ENCODE results near the gene SEMA7A. TPM values are rescaled to one million over a fixed set of nuclear protein-coding genes. Genes with fewer than 3 reads are reported as not detected.

SEMA7A gene
- polyA plus RNA-seq, 1 experiment: 22.7 TPM

- Histone ChIP-seq H3K4me3 (ENCODE audit: low read depth, low read length) (no peak overlapping the region), H3K36me3 (ENCODE audit: control insufficient read depth, insufficient read depth, low read length) (peaks cover 26% of the 10 kb centered on the region), H3K27me3 (ENCODE audit: control insufficient read depth, insufficient read depth, low read length) (no peaks in the 10 kb centered on the region)
- CTCF ChIA-PET: interaction anchor here (0.5 to 3.4 kb wide), 5 partner anchors 11 to 228 kb away, joined by 3 to 13 read pairs (median 5); no protein-coding TSS in a partner anchor
- POLR2A ChIA-PET: no interaction called here
- no peak for DNase-seq (ENCODE audit: low read depth)
- TF ChIP-seq CTCF (IDR thresholded peaks at IDR 0.05; ENCODE audit: insufficient read depth, low read depth, low read length): no peak
These were observed 16.0 kb upstream of the SEMA7A start for GRCh38 chr15:74449643-74450205.

DNA sequence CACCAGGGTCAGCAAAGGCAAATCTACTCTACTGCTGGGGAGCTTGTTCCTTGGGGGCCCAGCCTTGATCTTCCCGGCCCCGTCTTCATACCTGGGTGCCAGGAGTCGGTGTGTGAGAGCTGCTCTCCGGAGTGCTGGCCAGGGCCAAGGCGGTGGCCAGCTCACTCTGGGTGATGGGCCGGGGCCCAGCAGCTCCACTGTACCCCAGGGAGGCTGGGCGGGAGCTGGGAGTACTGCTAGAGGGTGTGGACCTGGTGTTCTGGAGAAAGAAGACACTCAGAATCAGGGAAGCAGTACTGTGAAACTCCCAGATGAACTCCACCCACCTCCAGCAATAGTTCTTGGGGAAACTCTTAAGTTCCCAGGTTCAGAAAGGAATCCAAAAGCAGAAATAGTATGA is 15.3 kb upstream of the SEMA7A start:
- no peak overlapping the region for H3K4me3 ChIP-seq (ENCODE audit: low read depth, low read length)
- ChIA-PET CTCF (interaction anchor here (1.1 to 3.4 kb wide), 4 partner anchors 10 to 183 kb away, joined by 3 to 13 read pairs (median 6); no protein-coding TSS in a partner anchor), POLR2A (no interaction called here)
- no peak for DNase-seq (ENCODE audit: low read depth)
- peaks cover 26% of the 10 kb centered on the region for H3K36me3 ChIP-seq (ENCODE audit: control insufficient read depth, insufficient read depth, low read length)
- TF ChIP-seq CTCF (IDR thresholded peaks at IDR 0.05; ENCODE audit: insufficient read depth, low read depth, low read length): no peak
- no peaks in the 10 kb centered on the region for H3K27me3 ChIP-seq (ENCODE audit: control insufficient read depth, insufficient read depth, low read length)

GRCh38 chr15:74445816-74446763 is 12.3 kb upstream of the SEMA7A start:
- ChIA-PET CTCF (interaction anchor here (0.8 to 3.5 kb wide), 3 partner anchors 64 to 70 kb away, joined by 3 to 17 read pairs (median 5); no protein-coding TSS in a partner anchor), POLR2A (no interaction called here)
- DNase-seq (ENCODE audit: low read depth): no peak
- TF ChIP-seq CTCF (IDR thresholded peaks at IDR 0.05; ENCODE audit: insufficient read depth, low read depth, low read length): no peak
- no peak overlapping the region for H3K4me3 ChIP-seq (ENCODE audit: low read depth, low read length)
- H3K36me3 ChIP-seq (ENCODE audit: control insufficient read depth, insufficient read depth, low read length): peaks cover 22% of the 10 kb centered on the region
- no peaks in the 10 kb centered on the region for H3K27me3 ChIP-seq (ENCODE audit: control insufficient read depth, insufficient read depth, low read length)

- ChIA-PET CTCF (interaction anchor here (1.3 to 19.9 kb wide), 3 partner anchors 14 to 325 kb away, joined by 4 to 622 read pairs (median 4); partner anchors contain the start of gene CYP11A1), POLR2A (no interaction called here)
- Histone ChIP-seq H3K36me3 (ENCODE audit: control insufficient read depth, insufficient read depth, low read length) (peaks cover 20% of the 10 kb centered on the region), H3K27me3 (ENCODE audit: control insufficient read depth, insufficient read depth, low read length) (no peaks in the 10 kb centered on the region), H3K4me3 (ENCODE audit: low read depth, low read length) (no peak overlapping the region)
- TF ChIP-seq CTCF (IDR thresholded peaks at IDR 0.05; ENCODE audit: insufficient read depth, low read depth, low read length): no peak
- no peak for DNase-seq (ENCODE audit: low read depth)
These were observed 10.6 kb upstream of the SEMA7A start for GRCh38 chr15:74444106-74445062.
